NT2/D1 (cell line): ENCODE measurements around the gene SPOPL.

Experiments
- SUZ12 ChIP-seq: IDR thresholded peaks from 2 replicates; pipeline ENCODE4 v1.6.1; 2011; ENCODE audit not compliant: insufficient read length, insufficient read depth; ENCODE audit errors: extremely low read depth
- YY1 ChIP-seq: IDR thresholded peaks from 2 replicates; pipeline ENCODE4 v1.6.1; 2011; ENCODE audit not compliant: insufficient read length, insufficient read depth
- ZNF274 ChIP-seq: IDR thresholded peaks from 2 replicates; pipeline ENCODE4 v1.6.1; 2011; ENCODE audit warnings: mild to moderate bottlenecking, low read depth, low read length

GRCh38 chr2:138514173-138514572 is 12.6 kb downstream of the SPOPL start:
- TF ChIP-seq YY1 (no peak), ZNF274 (no peak), SUZ12 (no peak)
